HG03521 (cell line): Measurements from ENCODE around the gene YPEL3.

Experiments
- ATAC-seq: cut with Tn5 transposase; IDR thresholded peaks from one replicate; pipeline ENCODE4 v1.9.1; 2021; ENCODE audit warnings: mild to moderate bottlenecking, moderate library complexity; ENCODE audit not compliant: unreplicated experiment

The YPEL3 gene

GRCh38 chr16:30091474-30092372 is 4.3 kb downstream of the YPEL3 start, which contains the start of gene TBX6:
TSS of gene TBX6 (minus strand) at chr16:30091924. CDS start at chr16:30091193, 731 bp downstream.
- peak; percentile 57 for ATAC-seq

GRCh38 chr16:30090610-30091331 is 5.2 kb downstream of the YPEL3 start:
- ATAC-seq = no peak

GRCh38 chr16:30088832-30089624 is 7.0 kb downstream of the YPEL3 start:
- ATAC-seq = no peak

GRCh38 chr16:30088237-30088831 is 7.7 kb downstream of the YPEL3 start:
- no peak for ATAC-seq

- ATAC-seq = no peak
Observed at GRCh38 chr16:30087181-30087898, 8.7 kb downstream of the YPEL3 start.

- no peak for ATAC-seq
Observed at GRCh38 chr16:30086291-30087140, 9.5 kb downstream of the YPEL3 start.

- ATAC-seq = no peak
Observed at GRCh38 chr16:30085820-30086219, 10.2 kb downstream of the YPEL3 start.

- ATAC-seq = no peak
Observed at GRCh38 chr16:30085247-30085646, 10.8 kb downstream of the YPEL3 start.

GRCh38 chr16:30084816-30085159 is 11.2 kb downstream of the YPEL3 start:
- ATAC-seq = no peak

- ATAC-seq = no peak
Observed at GRCh38 chr16:30084096-30084815, 11.8 kb downstream of the YPEL3 start.

- no peak for ATAC-seq
Observed at GRCh38 chr16:30083216-30084055, 12.6 kb downstream of the YPEL3 start.

- no peak for ATAC-seq
Observed at GRCh38 chr16:30082545-30083090, 13.4 kb downstream of the YPEL3 start.

- ATAC-seq = no peak
Observed at GRCh38 chr16:30079480-30079879, 16.5 kb downstream of the YPEL3 start.

- ATAC-seq = no peak
Observed at GRCh38 chr16:30078744-30079143, 17.3 kb downstream of the YPEL3 start.

- no peak for ATAC-seq
Observed at GRCh38 chr16:30077656-30078055, 18.4 kb downstream of the YPEL3 start.

GRCh38 chr16:30076276-30076791 is 19.7 kb downstream of the YPEL3 start:
- ATAC-seq = peak; percentile 25
